Keratinocyte (primary cell): ENCODE results near the gene FCRL3. TPM values are rescaled to one million over a fixed set of nuclear protein-coding genes. Genes with fewer than 3 reads are reported as not detected.

ENCODE experiments used
- DNase-seq: peaks from one replicate; pipeline ENCODE4 v3.0.0-alpha.2; 2011; ENCODE audit warnings: low read depth, missing footprints, low spot score
- FAIRE-seq: peaks from 2 replicates; lab custom pipeline; 2011; peaks lifted over from hg19 to GRCh38; lab: Jason Lieb, UNC
- H2AFZ ChIP-seq: 2 replicates; pipeline ENCODE4 v1.6.0; 2012; ENCODE audit warnings: low read length, control low read depth, inconsistent platforms; ENCODE audit not compliant: control insufficient read depth
- H3K27ac ChIP-seq: 2 replicates; pipeline ENCODE4 v1.5.1; 2011; ENCODE audit warnings: low read length; ENCODE audit not compliant: control insufficient read depth, insufficient read depth
- H3K27me3 ChIP-seq: 3 replicates; pipeline ENCODE4 v1.6.0; 2011; ENCODE audit warnings: low read length; ENCODE audit not compliant: control insufficient read depth, insufficient read depth; ENCODE audit errors: extremely low read depth
- H3K36me3 ChIP-seq, 2 experiments: 2 replicates in 1 of 2; 3 replicates in 1 of 2; pipeline ENCODE4 v1.5.1; 2011; ENCODE audit warnings: low read length in 2 of 2, mild to moderate bottlenecking in 1 of 2; ENCODE audit not compliant: control insufficient read depth in 2 of 2, insufficient read depth in 2 of 2; ENCODE audit errors: extremely low read depth in 1 of 2
- H3K4me1 ChIP-seq: 3 replicates; pipeline ENCODE4 v1.5.1; 2011; ENCODE audit warnings: low read length; ENCODE audit not compliant: control insufficient read depth, insufficient read depth; ENCODE audit errors: extremely low read depth
- H3K4me2 ChIP-seq: 3 replicates; pipeline ENCODE4 v1.6.0; 2011; ENCODE audit warnings: low read depth, low read length; ENCODE audit not compliant: control insufficient read depth, insufficient read depth; ENCODE audit errors: extremely low read depth
- H3K4me3 ChIP-seq, 3 experiments: fragments of 200-600 bp in 1 of 3; sonication (generic) in 1 of 3; 2 replicates in 2 of 3; 3 replicates in 1 of 3; pipeline ENCODE4 v1.5.1; 2011 to 2016; ENCODE audit warnings: low read length in 3 of 3, mild to moderate bottlenecking in 3 of 3, control low read depth in 2 of 3, inconsistent platforms in 1 of 3, low read depth in 1 of 3, mixed read lengths in 1 of 3, mixed run types in 1 of 3, moderate library complexity in 1 of 3; ENCODE audit not compliant: control insufficient read depth in 2 of 3, insufficient read depth in 2 of 3; ENCODE audit errors: extremely low read depth in 1 of 3
- H3K79me2 ChIP-seq: 2 replicates; pipeline ENCODE4 v1.6.0; 2012; ENCODE audit warnings: low read length; ENCODE audit not compliant: control insufficient read depth, insufficient read depth
- H3K9ac ChIP-seq: 3 replicates; pipeline ENCODE4 v1.6.0; 2011; ENCODE audit warnings: low read length; ENCODE audit not compliant: control insufficient read depth, insufficient read depth; ENCODE audit errors: extremely low read depth
- H3K9me1 ChIP-seq: 3 replicates; pipeline ENCODE4 v1.6.0; 2011; ENCODE audit warnings: low read length; ENCODE audit not compliant: control insufficient read depth, insufficient read depth; ENCODE audit errors: extremely low read depth
- H3K9me3 ChIP-seq: 2 replicates; pipeline ENCODE4 v1.5.1; 2012; ENCODE audit warnings: low read depth, low read length; ENCODE audit not compliant: control insufficient read depth
- H4K20me1 ChIP-seq: 3 replicates; pipeline ENCODE4 v1.6.0; 2011; ENCODE audit warnings: low read length; ENCODE audit not compliant: control insufficient read depth, insufficient read depth; ENCODE audit errors: extremely low read depth
- EZH2 ChIP-seq: IDR thresholded peaks from one replicate; pipeline ENCODE4 v1.6.1; 2012; ENCODE audit warnings: inconsistent platforms, mild to moderate bottlenecking, low read length, moderate library complexity
- dilution Hi-C: fragments of 300-500 bp; cut with MboI; formaldehyde crosslinking; loops from one replicate; pipeline ENCODE4 v1.7.0; 2020; ENCODE audit warnings: low sequenced_read_pairs; ENCODE audit not compliant: extremely low pct_ligation_motif_present
- polyA plus RNA-seq, 5 experiments: library from polyadenylated mRNA; depleted of rRNA in 3 of 5; stranded (reverse) in 3 of 5; stranded (forward) in 1 of 5; unstranded in 1 of 5; fragments of >200 nt; gene quantifications; 1 replicate in 1 of 5; 2 replicates in 3 of 5; 3 replicates in 1 of 5; pipeline versions ENCODE4 v1.2.1 to v1.2.3, GENCODE V29; 2011 to 2012; ENCODE audit warnings: missing spikeins in 2 of 5, low read depth in 1 of 5, low replicate concordance in 1 of 5
- TF ChIP-seq, protein P1 (sequence below), 3 experiments: IDR thresholded peaks in 1 of 3; conservative IDR thresholded peaks in 1 of 3; optimal IDR thresholded peaks in 1 of 3; 2 replicates in 2 of 3; 3 replicates in 1 of 3; pipeline versions ENCODE3 to v1.5.1; 2011; ENCODE audit warnings: low read length in 3 of 3, mild to moderate bottlenecking in 3 of 3, moderate library complexity in 2 of 3, control low read depth in 1 of 3, inconsistent platforms in 1 of 3; ENCODE audit not compliant: insufficient read depth in 2 of 3; ENCODE audit errors: extremely low read depth in 1 of 3

The FCRL3 gene
- polyA plus RNA-seq, 1 donor (not counting 4 experiments of a cell fraction or from before 2014, with no cell fraction given): not detected

DNA sequence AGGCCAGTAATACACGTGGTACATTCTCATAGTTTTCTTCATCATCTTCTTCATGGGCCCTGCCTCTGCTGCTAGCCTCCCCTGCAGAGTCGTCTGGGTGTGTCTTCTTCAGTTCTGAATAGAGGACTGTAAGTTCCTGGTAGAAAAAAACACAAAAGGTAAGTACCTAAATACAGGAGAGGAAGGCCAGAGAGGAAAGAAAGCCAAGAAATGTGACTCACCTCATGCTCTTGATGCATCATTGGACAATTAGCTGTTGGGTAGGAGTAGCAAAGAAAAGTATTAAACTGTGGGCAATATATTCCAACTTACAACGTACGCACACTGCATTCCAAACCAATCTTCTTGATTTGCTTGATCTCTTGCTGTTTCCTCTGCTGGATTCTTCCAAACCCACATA is 21.8 kb downstream of the FCRL3 start:
- Histone ChIP-seq H3K9me1 (no peaks in the 10 kb centered on the region), H3K79me2 (no peaks in the 10 kb centered on the region), H3K9ac (no peak overlapping the region), H3K4me3 (no peak overlapping the region), H3K27me3 (no peaks in the 10 kb centered on the region), H3K9me3 (no peaks in the 10 kb centered on the region), H2AFZ (no peak overlapping the region), H4K20me1 (no peaks in the 10 kb centered on the region), H3K27ac (no peak overlapping the region), H3K4me2 (no peak overlapping the region), H3K4me1 (no peaks in the 10 kb centered on the region), H3K36me3 (no peaks in the 10 kb centered on the region)
- dilution Hi-C loops: no loop called here
- no peak for DNase-seq
- no peak for FAIRE-seq
- no peak for TF ChIP-seq EZH2
- TF ChIP-seq, protein P1, sequence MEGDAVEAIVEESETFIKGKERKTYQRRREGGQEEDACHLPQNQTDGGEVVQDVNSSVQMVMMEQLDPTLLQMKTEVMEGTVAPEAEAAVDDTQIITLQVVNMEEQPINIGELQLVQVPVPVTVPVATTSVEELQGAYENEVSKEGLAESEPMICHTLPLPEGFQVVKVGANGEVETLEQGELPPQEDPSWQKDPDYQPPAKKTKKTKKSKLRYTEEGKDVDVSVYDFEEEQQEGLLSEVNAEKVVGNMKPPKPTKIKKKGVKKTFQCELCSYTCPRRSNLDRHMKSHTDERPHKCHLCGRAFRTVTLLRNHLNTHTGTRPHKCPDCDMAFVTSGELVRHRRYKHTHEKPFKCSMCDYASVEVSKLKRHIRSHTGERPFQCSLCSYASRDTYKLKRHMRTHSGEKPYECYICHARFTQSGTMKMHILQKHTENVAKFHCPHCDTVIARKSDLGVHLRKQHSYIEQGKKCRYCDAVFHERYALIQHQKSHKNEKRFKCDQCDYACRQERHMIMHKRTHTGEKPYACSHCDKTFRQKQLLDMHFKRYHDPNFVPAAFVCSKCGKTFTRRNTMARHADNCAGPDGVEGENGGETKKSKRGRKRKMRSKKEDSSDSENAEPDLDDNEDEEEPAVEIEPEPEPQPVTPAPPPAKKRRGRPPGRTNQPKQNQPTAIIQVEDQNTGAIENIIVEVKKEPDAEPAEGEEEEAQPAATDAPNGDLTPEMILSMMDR (optimal IDR thresholded peaks at IDR 0.05 in 1 of 3, IDR thresholded peaks at IDR 0.05 in 1 of 3, conservative IDR thresholded peaks at IDR 0.05 in 1 of 3; ENCODE audit: extremely low read depth in 1 of 3, insufficient read depth in 2 of 3, low read length in 3 of 3): no peak

GRCh38 chr1:157673008-157673407 is 27.6 kb downstream of the FCRL3 start:
- Histone ChIP-seq H3K27me3 (no peaks in the 10 kb centered on the region), H4K20me1 (no peaks in the 10 kb centered on the region), H3K9ac (no peak overlapping the region), H3K9me1 (no peaks in the 10 kb centered on the region), H3K27ac (no peak overlapping the region), H3K4me1 (no peaks in the 10 kb centered on the region), H2AFZ (no peak overlapping the region), H3K9me3 (no peaks in the 10 kb centered on the region), H3K36me3 (no peaks in the 10 kb centered on the region), H3K79me2 (no peaks in the 10 kb centered on the region), H3K4me3 (no peak overlapping the region), H3K4me2 (no peak overlapping the region)
- FAIRE-seq (no peak), DNase-seq (no peak)
- no peak for TF ChIP-seq EZH2
- TF ChIP-seq, protein P1 (optimal IDR thresholded peaks at IDR 0.05 in 1 of 3, IDR thresholded peaks at IDR 0.05 in 1 of 3, conservative IDR thresholded peaks at IDR 0.05 in 1 of 3; ENCODE audit: extremely low read depth in 1 of 3, insufficient read depth in 2 of 3, low read length in 3 of 3): no peak
- dilution Hi-C loops: no loop called here
